Endothelial cell of umbilical vein (primary cell): Measurements from ENCODE around the gene NR1D2.

Experiments
- TF ChIP-seq, protein P1 (sequence below): IDR thresholded peaks from 2 replicates; pipeline ENCODE4 v1.6.1; 2011; ENCODE audit not compliant: insufficient read depth, insufficient read length
- TF ChIP-seq, protein P2 (sequence below), 2 donors: IDR thresholded peaks; 1 replicate in 1 of 2; 2 replicates in 1 of 2; pipeline ENCODE4 v1.5.1; 2011; ENCODE audit warnings: low read length in 2 of 2, mild to moderate bottlenecking in 2 of 2, moderate library complexity in 2 of 2, control low read depth in 1 of 2, inconsistent platforms in 1 of 2, low read depth in 1 of 2; ENCODE audit not compliant: insufficient read depth in 1 of 2; ENCODE audit errors: extremely low read depth in 1 of 2

DNA sequence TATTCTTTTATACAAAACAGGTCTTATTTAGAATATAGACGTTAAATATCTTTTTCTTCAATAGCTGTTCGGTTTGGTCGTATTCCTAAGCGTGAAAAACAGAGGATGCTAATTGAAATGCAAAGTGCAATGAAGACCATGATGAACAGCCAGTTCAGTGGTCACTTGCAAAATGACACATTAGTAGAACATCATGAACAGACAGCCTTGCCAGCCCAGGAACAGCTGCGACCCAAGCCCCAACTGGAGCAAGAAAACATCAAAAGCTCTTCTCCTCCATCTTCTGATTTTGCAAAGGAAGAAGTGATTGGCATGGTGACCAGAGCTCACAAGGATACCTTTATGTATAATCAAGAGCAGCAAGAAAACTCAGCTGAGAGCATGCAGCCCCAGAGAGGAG, 16.8 kb downstream of the NR1D2 start:
- TF ChIP-seq, protein P1, sequence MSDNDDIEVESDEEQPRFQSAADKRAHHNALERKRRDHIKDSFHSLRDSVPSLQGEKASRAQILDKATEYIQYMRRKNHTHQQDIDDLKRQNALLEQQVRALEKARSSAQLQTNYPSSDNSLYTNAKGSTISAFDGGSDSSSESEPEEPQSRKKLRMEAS, result no peak
- TF ChIP-seq, protein P2, sequence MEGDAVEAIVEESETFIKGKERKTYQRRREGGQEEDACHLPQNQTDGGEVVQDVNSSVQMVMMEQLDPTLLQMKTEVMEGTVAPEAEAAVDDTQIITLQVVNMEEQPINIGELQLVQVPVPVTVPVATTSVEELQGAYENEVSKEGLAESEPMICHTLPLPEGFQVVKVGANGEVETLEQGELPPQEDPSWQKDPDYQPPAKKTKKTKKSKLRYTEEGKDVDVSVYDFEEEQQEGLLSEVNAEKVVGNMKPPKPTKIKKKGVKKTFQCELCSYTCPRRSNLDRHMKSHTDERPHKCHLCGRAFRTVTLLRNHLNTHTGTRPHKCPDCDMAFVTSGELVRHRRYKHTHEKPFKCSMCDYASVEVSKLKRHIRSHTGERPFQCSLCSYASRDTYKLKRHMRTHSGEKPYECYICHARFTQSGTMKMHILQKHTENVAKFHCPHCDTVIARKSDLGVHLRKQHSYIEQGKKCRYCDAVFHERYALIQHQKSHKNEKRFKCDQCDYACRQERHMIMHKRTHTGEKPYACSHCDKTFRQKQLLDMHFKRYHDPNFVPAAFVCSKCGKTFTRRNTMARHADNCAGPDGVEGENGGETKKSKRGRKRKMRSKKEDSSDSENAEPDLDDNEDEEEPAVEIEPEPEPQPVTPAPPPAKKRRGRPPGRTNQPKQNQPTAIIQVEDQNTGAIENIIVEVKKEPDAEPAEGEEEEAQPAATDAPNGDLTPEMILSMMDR (IDR thresholded peaks at IDR 0.05; ENCODE audit: extremely low read depth in 1 of 2, insufficient read depth in 1 of 2, low read depth in 1 of 2, low read length in 2 of 2), result no peak
